Esophagus squamous epithelium (tissue), 5 donors: ENCODE results near the gene FOXB2. TPM values are rescaled to one million over a fixed set of nuclear protein-coding genes. Genes with fewer than 3 reads are reported as not detected.
A peak's percentile ranks its signal among the peaks of the same experiment; 100 is the strongest.

ENCODE experiments used
- DNase-seq: peaks from one replicate; lab custom pipeline; 2025; lab: John Stamatoyannopoulos, UW
- H3K27ac ChIP-seq, 4 donors: fragments of 200-600 bp; sonication (generic); one replicate each; pipeline ENCODE4 v1.5.1; 2016 to 2019; ENCODE audit warnings: mild to moderate bottlenecking in 1 of 4
- H3K27me3 ChIP-seq, 4 donors: fragments of 200-600 bp; sonication (generic); 1 replicate in 3 of 4; 2 replicates in 1 of 4; pipeline versions ENCODE4 v1.5.1 to v1.6.0; 2017 to 2021; ENCODE audit warnings: antibody characterized with exemption in 1 of 4
- H3K36me3 ChIP-seq, 3 donors: fragments of 200-600 bp; sonication (generic); one replicate each; pipeline ENCODE4 v1.5.1; 2016 to 2019
- H3K4me1 ChIP-seq, 3 donors: fragments of 200-600 bp; sonication (generic); one replicate each; pipeline ENCODE4 v1.5.1; 2017 to 2019
- H3K4me3 ChIP-seq, 4 donors: fragments of 200-600 bp; sonication (generic); 1 replicate in 3 of 4; 2 replicates in 1 of 4; pipeline ENCODE4 v1.5.1; 2016 to 2019; ENCODE audit warnings: mild to moderate bottlenecking in 2 of 4, moderate library complexity in 1 of 4
- H3K9me3 ChIP-seq, 3 donors: fragments of 200-600 bp; sonication (generic); one replicate each; pipeline ENCODE4 v1.5.1; 2016 to 2019
- CTCF ChIP-seq, 6 experiments: fragments of 450-650 bp in 4 of 6; fragments of 200-600 bp in 2 of 6; sonication (generic) in 2 of 6; IDR thresholded peaks; one replicate each; pipeline ENCODE4 v1.5.1; 2016 to 2019; ENCODE audit warnings: antibody characterized with exemption in 6 of 6, mild to moderate bottlenecking in 4 of 6, moderate library complexity in 4 of 6
- POLR2A ChIP-seq, 4 donors: fragments of 450-650 bp; IDR thresholded peaks; one replicate each; pipeline ENCODE4 v1.6.1; 2017; ENCODE audit warnings: antibody characterized with exemption in 4 of 4, mild to moderate bottlenecking in 4 of 4, moderate library complexity in 3 of 4
- WGBS, 2 donors: methylation state at CpG; one replicate each; pipeline ENCODE4 v1.1.5; 2018; 5-methylcytosine and 5-hydroxymethylcytosine counted together
- intact Hi-C: fragments of 100-400 bp; cut with DNase I; formaldehyde crosslinking; loops from one replicate; pipeline ENCODE4 v1.15.0; 2022
- total RNA-seq, 4 donors: library from RNA; depleted of rRNA; stranded (reverse); fragments of >200 nt; gene quantifications; one replicate each; pipeline ENCODE4 v1.1.0, GENCODE V29; 2016
- donor health status: DM: yes; HTN: yes; CAD: no.

The FOXB2 gene
- total RNA-seq, 4 donors from 2014 or later, result not detected

- Histone ChIP-seq H3K36me3 (no peaks in the 10 kb centered on the region), H3K4me1 (no peaks in the 10 kb centered on the region), H3K27me3 (peaks cover 0 to 12% (median 0%) of the 10 kb centered on the region in 4 donors), H3K27ac (no peak overlapping the region), H3K9me3 (no peaks in the 10 kb centered on the region), H3K4me3 (no peak overlapping the region)
- TF ChIP-seq CTCF (IDR thresholded peaks at IDR 0.05) (no peak), POLR2A (IDR thresholded peaks at IDR 0.05) (no peak)
- DNase-seq, result no peak
- WGBS, 2 donors, result 63 to 77% methylated on average over 4 to 5 of the region's 5 CpGs
- intact Hi-C loops, result no loop called here
These were observed 33.9 kb upstream of the FOXB2 start for GRCh38 chr9:76985581-76985980.

- intact Hi-C loops, result no loop called here
These were observed 31.8 kb upstream of the FOXB2 start for GRCh38 chr9:76987594-76988200.

GRCh38 chr9:76988941-76989340 is 30.5 kb upstream of the FOXB2 start:
- Histone ChIP-seq H3K4me3 (no peak overlapping the region), H3K36me3 (no peaks in the 10 kb centered on the region), H3K9me3 (no peaks in the 10 kb centered on the region), H3K27ac (no peak overlapping the region), H3K27me3 (peaks cover 0 to 9% (median 0%) of the 10 kb centered on the region in 4 donors), H3K4me1 (no peaks in the 10 kb centered on the region)
- 50 to 57% methylated on average over 2 of the region's 2 CpGs for WGBS, 2 donors
- TF ChIP-seq POLR2A (IDR thresholded peaks at IDR 0.05), result no peak
- no peak for TF ChIP-seq CTCF (IDR thresholded peaks at IDR 0.05)
- no peak for DNase-seq
- intact Hi-C loops, result no loop called here

More at GRCh38 chr9:76987594-76988200, 31.8 kb upstream of the FOXB2 start:
- Histone ChIP-seq H3K9me3 (no peaks in the 10 kb centered on the region), H3K4me1 (no peaks in the 10 kb centered on the region), H3K27me3 (peaks cover 0 to 12% (median 0%) of the 10 kb centered on the region in 4 donors), H3K4me3 (no peak overlapping the region), H3K27ac (no peak overlapping the region), H3K36me3 (no peaks in the 10 kb centered on the region)
- 59 to 64% methylated on average over 3 of the region's 3 CpGs for WGBS, 2 donors
- TF ChIP-seq POLR2A (IDR thresholded peaks at IDR 0.05), result no peak
- peak in 5 of 6 experiments; percentile 15 to 51 (median 35) for TF ChIP-seq CTCF (IDR thresholded peaks at IDR 0.05)
- DNase-seq, result no peak

- H3K27ac ChIP-seq, result no peak overlapping the region
- H3K4me3 ChIP-seq, result no peak overlapping the region
- H3K36me3 ChIP-seq, result no peaks in the 10 kb centered on the region
- intact Hi-C loops, result no loop called here
- 34 to 50% methylated on average over 3 of the region's 3 CpGs for WGBS, 2 donors
- H3K27me3 ChIP-seq, result peaks cover 0 to 3% (median 0%) of the 10 kb centered on the region in 4 donors
- no peak for DNase-seq
- no peaks in the 10 kb centered on the region for H3K4me1 ChIP-seq
- no peak for TF ChIP-seq POLR2A (IDR thresholded peaks at IDR 0.05)
- TF ChIP-seq CTCF (IDR thresholded peaks at IDR 0.05), result no peak
- no peaks in the 10 kb centered on the region for H3K9me3 ChIP-seq
These were observed 30.0 kb upstream of the FOXB2 start for GRCh38 chr9:76989501-76989900.

GRCh38 chr9:76996700-76997099 is 22.8 kb upstream of the FOXB2 start:
- H3K36me3 ChIP-seq, result no peaks in the 10 kb centered on the region
- no peak for TF ChIP-seq POLR2A (IDR thresholded peaks at IDR 0.05)
- TF ChIP-seq CTCF (IDR thresholded peaks at IDR 0.05), result peak in 5 of 6 experiments; percentile 7 to 34 (median 23)
- WGBS, 2 donors, result 23 to 25% methylated on average over 5 to 6 of the region's 6 CpGs
- no peak overlapping the region for H3K4me3 ChIP-seq
- DNase-seq, result no peak
- intact Hi-C loops, result loop anchor here (10.0 kb wide), 1 partner anchor 182 kb away; no protein-coding TSS in a partner anchor
- H3K27me3 ChIP-seq, result peaks cover 0 to 22% (median 0%) of the 10 kb centered on the region in 4 donors
- no peak overlapping the region for H3K27ac ChIP-seq
- H3K9me3 ChIP-seq, result no peaks in the 10 kb centered on the region
- no peaks in the 10 kb centered on the region for H3K4me1 ChIP-seq
